DOHH2 (cell line): ENCODE results near the gene SLC12A6.

Experiments used
- CTCF ChIP-seq: fragments of 200-600 bp; sonication (generic); IDR thresholded peaks from one replicate; pipeline ENCODE4 v1.5.1; 2014; ENCODE audit warnings: antibody characterized with exemption, mild to moderate bottlenecking, low read depth, low read length; ENCODE audit not compliant: poor library complexity, severe bottlenecking
- EZH2phosphoT487 ChIP-seq: fragments of 200-600 bp; sonication (generic); IDR thresholded peaks from 2 replicates; pipeline ENCODE4 v1.6.1; 2017; ENCODE audit warnings: borderline replicate concordance, mild to moderate bottlenecking, antibody characterized with exemption, low read length, moderate library complexity, mixed read lengths

DNA sequence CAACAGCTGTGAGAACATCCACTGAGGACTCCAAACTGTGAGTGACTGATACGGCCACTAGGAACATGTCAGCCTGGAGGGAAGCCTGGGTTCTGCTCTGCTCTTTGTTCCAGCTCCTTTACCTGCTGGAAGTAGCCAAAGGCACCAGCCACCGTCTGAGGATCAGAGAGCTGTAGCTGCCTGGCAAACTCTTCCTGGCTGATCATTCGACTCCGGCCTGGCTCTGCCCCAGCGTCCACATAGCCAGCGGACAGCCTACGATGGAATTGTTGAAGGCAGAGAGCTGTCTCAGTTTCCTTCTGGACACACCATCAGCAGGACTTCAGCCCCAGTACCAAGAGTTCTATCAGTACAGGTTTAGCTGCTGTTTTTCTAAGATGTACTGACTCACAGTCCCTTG is 23.7 kb upstream of the SLC12A6 start:
- no peak for TF ChIP-seq CTCF
- TF ChIP-seq EZH2phosphoT487: no peak
